ENCODE results near the gene MAN1B1. TPM values are rescaled to one million over a fixed set of nuclear protein-coding genes. Genes with fewer than 3 reads are reported as not detected.

Gene MAN1B1
- total and polyA plus RNA-seq, 2 of the 8 experiments (the other 6 are each of a cell fraction or from before 2014, with no cell fraction given), result 33.7 to 36.3 TPM

DNA sequence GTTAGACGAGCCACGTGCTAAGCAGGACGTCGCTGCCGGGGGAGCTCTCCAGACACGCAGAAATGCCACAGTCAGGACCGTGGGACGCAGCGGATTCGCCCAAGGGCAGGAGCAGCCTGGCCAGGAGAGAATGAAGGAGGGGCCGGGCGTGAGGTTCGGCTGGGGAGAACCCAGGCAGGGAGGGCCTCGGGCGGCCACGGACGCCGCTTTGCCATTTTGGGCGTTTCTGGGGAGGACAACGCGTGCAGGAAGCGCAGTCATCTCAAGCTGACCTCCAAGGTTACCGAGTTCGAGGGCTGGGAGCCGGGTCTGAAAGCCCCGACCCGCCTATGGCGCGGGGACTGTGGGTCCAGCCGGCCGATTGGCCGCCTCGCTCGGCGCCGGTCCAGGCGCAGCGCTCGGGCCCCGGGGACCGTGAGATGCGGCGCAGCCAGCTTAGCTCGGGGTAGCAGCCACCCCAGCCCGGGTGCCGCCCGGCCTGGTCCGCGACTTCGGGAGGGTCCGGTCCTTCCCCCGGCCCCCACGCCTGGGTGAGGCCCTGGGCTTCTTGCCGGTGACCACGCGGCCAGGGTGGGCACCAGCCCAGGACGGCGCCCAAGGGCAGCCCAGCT, 760 bp upstream of the MAN1B1 start:
- peaks cover 0 to 10% (median 4%) of the 10 kb centered on the region in 4 experiments; a peak in 4 of 7 replicates for H3K4me1 ChIP-seq (replicated peaks in 1 of 4; ENCODE audit: control insufficient read depth in 3 of 4, insufficient read depth in 4 of 4, low read length in 3 of 4)
- peaks cover 12% of the 10 kb centered on the region; the same call in 1 of the 2 replicates for H3K23me2 ChIP-seq (ENCODE audit: low read depth, low read length)
- FAIRE-seq (no peak), DNase-seq (ENCODE audit: low read depth in 1 of 2, low spot score in 2 of 2) (no peak)
- no peak overlapping the region for H4K91ac ChIP-seq (replicated peaks; ENCODE audit: insufficient read length, low read length)
- H4K20me1 ChIP-seq (replicated peaks in 1 of 2; ENCODE audit: control insufficient read depth in 1 of 2, insufficient read depth in 2 of 2, low read length in 2 of 2), result no peaks in the 10 kb centered on the region
- no peaks in the 10 kb centered on the region for H3K79me1 ChIP-seq (ENCODE audit: low read depth, low read length)
- H3K4me2 ChIP-seq (ENCODE audit: insufficient read depth in 1 of 2, low read depth in 2 of 2, low read length in 2 of 2), result peak overlapping the region; percentile 83 to 94
- H2BK20ac ChIP-seq (ENCODE audit: low read length), result no peak overlapping the region
- H2AFZ ChIP-seq (ENCODE audit: low read length), result no peak overlapping the region
- CTCF ChIA-PET (ENCODE audit: partially characterized antibody), result interaction anchor here (0.7 to 7.8 kb wide), 6 partner anchors 19 to 61 kb away, joined by 3 to 80 read pairs (median 4); partner anchors contain the start of gene SAPCD2
- H3K36me3 ChIP-seq (ENCODE audit: control insufficient read depth in 2 of 4, insufficient read depth in 4 of 4, low read length in 3 of 4), result no peaks in the 10 kb centered on the region; a peak in 1 of 8 replicates
- H3K9me3 ChIP-seq (ENCODE audit: insufficient read depth in 2 of 2, low read depth in 1 of 2, low read length in 1 of 2), result no peaks in the 10 kb centered on the region
- no peak overlapping the region for H3K18ac ChIP-seq (ENCODE audit: extremely low read depth, low read length)
- H2BK12ac ChIP-seq (ENCODE audit: low read depth, low read length), result no peak overlapping the region; the same call in 1 of the 2 replicates
- H2AK5ac ChIP-seq (ENCODE audit: low read depth, low read length), result no peak overlapping the region
- H3K56ac ChIP-seq (replicated peaks; ENCODE audit: insufficient read length, low read depth, low read length), result no peak overlapping the region
- POLR2A ChIA-PET (ENCODE audit: partially characterized antibody), result interaction anchor here (0.8 to 1.8 kb wide), 11 partner anchors 8 to 155 kb away, joined by 3 to 9 read pairs (median 4); partner anchors contain the start of genes NPDC1, SAPCD2, TPRN and TUBB4B
- 4% methylated on average over 54 of the region's 58 CpGs; no CpG with 5 or more reads in 1 of the 2 experiments for WGBS, 2 experiments (ENCODE audit: extremely low coverage in 1 of 2, insufficient coverage in 1 of 2, insufficient read length in 1 of 2, insufficient replicate concordance in 2 of 2, low coverage in 1 of 2, low lambda C conversion rate in 2 of 2, missing lambda C conversion rate in 1 of 2)
- H3K27me3 ChIP-seq (replicated peaks in 1 of 4; ENCODE audit: control insufficient read depth in 3 of 4, extremely low read depth in 1 of 4, insufficient read depth in 3 of 4, low read length in 3 of 4), result peaks cover 0 to 11% (median 3%) of the 10 kb centered on the region in 4 experiments; a peak in 5 of 7 replicates
- no peak overlapping the region for H2BK5ac ChIP-seq (ENCODE audit: low read depth, low read length)
- H3K14ac ChIP-seq (ENCODE audit: insufficient read length), result no peak overlapping the region
- no peak overlapping the region for H2BK15ac ChIP-seq (ENCODE audit: low read length)
- H4K5ac ChIP-seq (ENCODE audit: insufficient read length, low read depth, low read length), result no peak overlapping the region
- no peak overlapping the region for H3K23ac ChIP-seq (ENCODE audit: insufficient read length)
- peak overlapping the region in 3 of 4 experiments; percentile 25 to 53 (median 40); a peak in 2 of 7 replicates for H3K9ac ChIP-seq (replicated peaks in 1 of 4; ENCODE audit: extremely low read depth in 1 of 4, low read depth in 3 of 4, low read length in 3 of 4)
- peak overlapping the region; percentile 39 for H4K8ac ChIP-seq (ENCODE audit: extremely low read depth, insufficient read depth, low read length)
- H2BK120ac ChIP-seq (replicated peaks; ENCODE audit: low read depth, low read length), result no peak overlapping the region
- H3K79me2 ChIP-seq (ENCODE audit: control insufficient read depth in 1 of 2, insufficient read depth in 2 of 2, low read length in 2 of 2), result no peaks in the 10 kb centered on the region
- H3K4ac ChIP-seq (replicated peaks; ENCODE audit: insufficient read length, low read depth, low read length), result no peak overlapping the region
- no peak overlapping the region for H3K27ac ChIP-seq (ENCODE audit: low read depth, low read length)
- H3K4me3 ChIP-seq (ENCODE audit: extremely low read depth in 1 of 4, insufficient read depth in 2 of 4, low read depth in 3 of 4, low read length in 4 of 4), result peak overlapping the region; percentile 35 to 81 (median 71)
- TF ChIP-seq CHD1 (IDR thresholded peaks at IDR 0.05; ENCODE audit: low read depth, low read length), result no peak
- no peak for TF ChIP-seq TCF12 (IDR thresholded peaks at IDR 0.05; ENCODE audit: low read depth, low read length)
- TF ChIP-seq SRF (IDR thresholded peaks at IDR 0.05; ENCODE audit: low read depth, low read length), result no peak
- no peak for TF ChIP-seq RXRA (IDR thresholded peaks at IDR 0.05; ENCODE audit: insufficient read depth, low read depth, low read length)
- TF ChIP-seq, protein P1, sequence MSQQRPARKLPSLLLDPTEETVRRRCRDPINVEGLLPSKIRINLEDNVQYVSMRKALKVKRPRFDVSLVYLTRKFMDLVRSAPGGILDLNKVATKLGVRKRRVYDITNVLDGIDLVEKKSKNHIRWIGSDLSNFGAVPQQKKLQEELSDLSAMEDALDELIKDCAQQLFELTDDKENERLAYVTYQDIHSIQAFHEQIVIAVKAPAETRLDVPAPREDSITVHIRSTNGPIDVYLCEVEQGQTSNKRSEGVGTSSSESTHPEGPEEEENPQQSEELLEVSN (IDR thresholded peaks at IDR 0.05), result no peak
- TF ChIP-seq POLR2AphosphoS5 (IDR thresholded peaks at IDR 0.05; ENCODE audit: low read depth, low read length), result no peak
- 0 out of 2 replicates have a peak, but pooled peaks have one; percentile 65 for TF ChIP-seq RBBP5 (IDR thresholded peaks at IDR 0.05; ENCODE audit: borderline replicate concordance, low read depth, low read length)
- no peak for TF ChIP-seq BACH1 (IDR thresholded peaks at IDR 0.05; ENCODE audit: low read length)
- TF ChIP-seq GABPA (IDR thresholded peaks at IDR 0.05; ENCODE audit: borderline replicate concordance, insufficient read depth, low read length), result no peak; the same call in 1 of the 2 replicates
- no peak for TF ChIP-seq POLR2A (IDR thresholded peaks at IDR 0.05; ENCODE audit: control extremely low read depth in 1 of 2, low read depth in 2 of 2, low read length in 2 of 2)
- peak; percentile 40 for TF ChIP-seq ASH2L (IDR thresholded peaks at IDR 0.05; ENCODE audit: low read length)
